MM.1S (cell line): ENCODE measurements around the gene MED13L.

Experiments used
- DNase-seq: peaks from one replicate; pipeline ENCODE4 v3.0.0-alpha.2; 2015
- H2AFZ ChIP-seq: fragments of 300-600 bp; sonication (generic); 2 replicates; pipeline ENCODE4 v1.6.0; 2016; ENCODE audit warnings: antibody characterized with exemption, low read length
- H3F3A ChIP-seq: fragments of 300-600 bp; sonication (generic); 2 replicates; pipeline ENCODE4 v1.6.1; 2016; ENCODE audit warnings: mild to moderate bottlenecking, antibody characterized with exemption, low read length, moderate library complexity, mixed read lengths; ENCODE audit not compliant: insufficient read depth
- H3K27ac ChIP-seq: fragments of 300-600 bp; sonication (generic); 2 replicates; pipeline ENCODE4 v1.5.1; 2016; ENCODE audit warnings: mild to moderate bottlenecking, low read length
- H3K27me3 ChIP-seq: fragments of 300-600 bp; sonication (generic); replicated peaks from 2 replicates; pipeline ENCODE4 v1.6.0; 2016; ENCODE audit warnings: low read length; ENCODE audit not compliant: insufficient read depth
- H3K36me3 ChIP-seq: fragments of 300-600 bp; sonication (generic); replicated peaks from 2 replicates; pipeline ENCODE4 v1.6.1; 2016; ENCODE audit warnings: mild to moderate bottlenecking, low read length, mixed read lengths; ENCODE audit not compliant: insufficient read depth
- H3K4me1 ChIP-seq: fragments of 300-600 bp; sonication (generic); 2 replicates; pipeline ENCODE4 v1.6.1; 2016; ENCODE audit warnings: low read length, mixed read lengths
- H3K4me2 ChIP-seq: fragments of 300-600 bp; sonication (generic); 2 replicates; pipeline ENCODE4 v1.6.0; 2016; ENCODE audit warnings: low read depth, low read length
- H3K4me3 ChIP-seq: fragments of 300-600 bp; sonication (generic); 2 replicates; pipeline ENCODE4 v1.5.1; 2016; ENCODE audit warnings: low read length, mixed read lengths
- H3K79me2 ChIP-seq: fragments of 300-600 bp; sonication (generic); 2 replicates; pipeline ENCODE4 v1.6.1; 2016; ENCODE audit warnings: mixed run types, low read length, mixed read lengths
- H3K9ac ChIP-seq: fragments of 300-600 bp; sonication (generic); 2 replicates; pipeline ENCODE4 v1.6.1; 2016; ENCODE audit warnings: low read length, mixed read lengths
- H3K9me2 ChIP-seq: fragments of 300-600 bp; sonication (generic); replicated peaks from 2 replicates; pipeline ENCODE4 v1.6.1; 2016; ENCODE audit warnings: mild to moderate bottlenecking, low read length, mixed read lengths; ENCODE audit not compliant: insufficient read depth
- H3K9me3 ChIP-seq: fragments of 300-600 bp; sonication (generic); replicated peaks from 2 replicates; pipeline ENCODE4 v1.6.1; 2016; ENCODE audit warnings: mild to moderate bottlenecking, low read length, mixed read lengths; ENCODE audit not compliant: insufficient read depth
- H4K20me1 ChIP-seq: fragments of 300-600 bp; sonication (generic); 2 replicates; pipeline ENCODE4 v1.6.1; 2016; ENCODE audit warnings: mild to moderate bottlenecking, low read length, moderate library complexity, mixed read lengths; ENCODE audit not compliant: insufficient read depth
- EZH2 ChIP-seq: fragments of 300-600 bp; sonication (generic); optimal IDR thresholded peaks from 2 replicates; pipeline ENCODE3; 2017; ENCODE audit warnings: low read depth, mild to moderate bottlenecking, antibody characterized with exemption, low read length, mixed read lengths
- EZH2phosphoT487 ChIP-seq: fragments of 300-600 bp; sonication (generic); IDR thresholded peaks from 2 replicates; pipeline ENCODE4 v1.6.1; 2018; ENCODE audit warnings: antibody characterized with exemption, low read length
- TF ChIP-seq, protein P1 (sequence below): fragments of 300-600 bp; sonication (generic); IDR thresholded peaks from 2 replicates; pipeline ENCODE4 v1.5.1; 2016; ENCODE audit warnings: antibody characterized with exemption, low read length, mixed read lengths

MED13L gene

DNA sequence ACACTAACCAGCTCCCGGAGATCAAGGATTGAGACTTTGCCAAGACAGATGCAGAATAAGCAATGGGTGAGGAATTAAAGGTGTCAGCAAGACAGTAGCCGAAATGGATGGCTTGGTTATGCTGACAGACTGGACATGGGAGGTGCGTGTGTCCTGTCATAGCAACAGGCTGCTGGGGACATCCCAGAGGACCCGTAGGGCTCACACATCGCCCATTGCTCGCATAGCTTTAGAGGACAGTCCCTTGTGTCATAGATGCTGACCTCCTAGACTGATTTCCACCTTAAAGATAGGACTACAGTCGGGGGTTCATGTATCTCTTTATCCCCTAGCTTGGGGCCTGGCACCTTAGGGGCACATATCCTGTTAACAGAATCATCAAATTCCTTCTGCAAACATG, 324.5 kb downstream of the MED13L start:
- Histone ChIP-seq H3K4me1 (no peaks in the 10 kb centered on the region), H3K9me3 (no peaks in the 10 kb centered on the region), H3F3A (no peaks in the 10 kb centered on the region), H3K79me2 (no peaks in the 10 kb centered on the region), H3K9me2 (no peaks in the 10 kb centered on the region), H3K27me3 (no peaks in the 10 kb centered on the region), H3K36me3 (no peaks in the 10 kb centered on the region), H3K27ac (no peak overlapping the region), H3K4me3 (no peak overlapping the region), H4K20me1 (no peaks in the 10 kb centered on the region), H2AFZ (no peak overlapping the region), H3K9ac (no peak overlapping the region), H3K4me2 (no peak overlapping the region)
- DNase-seq = no peak
- TF ChIP-seq EZH2 (no peak), EZH2phosphoT487 (no peak)
- TF ChIP-seq, protein P1, sequence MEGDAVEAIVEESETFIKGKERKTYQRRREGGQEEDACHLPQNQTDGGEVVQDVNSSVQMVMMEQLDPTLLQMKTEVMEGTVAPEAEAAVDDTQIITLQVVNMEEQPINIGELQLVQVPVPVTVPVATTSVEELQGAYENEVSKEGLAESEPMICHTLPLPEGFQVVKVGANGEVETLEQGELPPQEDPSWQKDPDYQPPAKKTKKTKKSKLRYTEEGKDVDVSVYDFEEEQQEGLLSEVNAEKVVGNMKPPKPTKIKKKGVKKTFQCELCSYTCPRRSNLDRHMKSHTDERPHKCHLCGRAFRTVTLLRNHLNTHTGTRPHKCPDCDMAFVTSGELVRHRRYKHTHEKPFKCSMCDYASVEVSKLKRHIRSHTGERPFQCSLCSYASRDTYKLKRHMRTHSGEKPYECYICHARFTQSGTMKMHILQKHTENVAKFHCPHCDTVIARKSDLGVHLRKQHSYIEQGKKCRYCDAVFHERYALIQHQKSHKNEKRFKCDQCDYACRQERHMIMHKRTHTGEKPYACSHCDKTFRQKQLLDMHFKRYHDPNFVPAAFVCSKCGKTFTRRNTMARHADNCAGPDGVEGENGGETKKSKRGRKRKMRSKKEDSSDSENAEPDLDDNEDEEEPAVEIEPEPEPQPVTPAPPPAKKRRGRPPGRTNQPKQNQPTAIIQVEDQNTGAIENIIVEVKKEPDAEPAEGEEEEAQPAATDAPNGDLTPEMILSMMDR = no peak

DNA sequence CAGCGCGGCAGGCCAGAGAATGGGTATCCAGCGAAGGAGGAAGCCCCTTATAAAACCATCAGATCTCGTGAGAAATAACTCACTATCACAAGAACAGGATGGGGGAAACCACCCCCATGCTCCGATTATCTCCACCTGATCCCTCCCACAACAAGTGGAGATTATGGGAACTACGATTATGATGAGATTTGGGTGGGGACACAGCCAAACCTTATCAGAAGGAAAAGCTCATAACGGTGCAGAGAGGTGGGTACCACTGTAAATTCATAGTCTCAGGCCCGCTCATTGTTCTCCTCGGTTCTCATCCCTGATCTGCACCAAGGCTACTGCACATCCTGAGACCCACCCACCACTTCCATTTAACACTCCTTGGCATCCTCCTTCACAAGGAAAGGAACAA, 326.5 kb downstream of the MED13L start:
- no peak for TF ChIP-seq EZH2
- TF ChIP-seq, protein P1 = no peak
- no peak for TF ChIP-seq EZH2phosphoT487

DNA sequence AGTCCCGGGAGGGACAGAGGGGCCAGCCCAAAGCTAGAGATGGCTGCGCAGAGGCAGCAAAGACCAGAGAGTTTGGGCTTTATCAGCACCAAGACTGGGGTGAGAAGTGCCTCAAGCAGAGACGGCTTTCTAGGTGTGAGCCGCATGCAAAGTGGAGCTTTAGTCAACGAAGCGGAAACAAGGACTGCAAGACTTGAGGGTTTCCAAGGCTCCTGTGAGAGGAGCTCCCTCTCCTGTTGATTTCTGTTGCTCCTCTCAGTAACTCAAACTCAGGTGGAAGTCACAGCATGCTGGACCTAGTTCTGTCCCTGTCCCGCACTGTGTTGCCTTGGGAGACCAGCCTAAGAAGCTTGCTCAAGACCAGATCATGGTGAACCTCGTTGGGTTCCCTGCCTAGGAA, 327.8 kb downstream of the MED13L start:
- DNase-seq = no peak
- Histone ChIP-seq H3K27me3 (no peaks in the 10 kb centered on the region), H3F3A (no peaks in the 10 kb centered on the region), H3K9ac (no peak overlapping the region), H3K36me3 (no peaks in the 10 kb centered on the region), H3K9me2 (no peaks in the 10 kb centered on the region), H3K9me3 (no peaks in the 10 kb centered on the region), H3K27ac (no peak overlapping the region), H3K4me3 (no peak overlapping the region), H3K4me2 (no peak overlapping the region), H2AFZ (no peak overlapping the region), H4K20me1 (no peaks in the 10 kb centered on the region), H3K4me1 (no peaks in the 10 kb centered on the region), H3K79me2 (no peaks in the 10 kb centered on the region)
- TF ChIP-seq EZH2phosphoT487 = no peak
- TF ChIP-seq, protein P1 = no peak
- TF ChIP-seq EZH2 = no peak

More for the DNA sequence above, 326.5 kb downstream of the MED13L start:
- no peak for DNase-seq
- Histone ChIP-seq H3K9me3 (no peaks in the 10 kb centered on the region), H3K27ac (no peak overlapping the region), H4K20me1 (no peaks in the 10 kb centered on the region), H3K4me3 (no peak overlapping the region), H3K4me2 (no peak overlapping the region), H3K27me3 (no peaks in the 10 kb centered on the region), H3K9ac (no peak overlapping the region), H3K79me2 (no peaks in the 10 kb centered on the region), H3F3A (no peaks in the 10 kb centered on the region), H2AFZ (no peak overlapping the region), H3K4me1 (no peaks in the 10 kb centered on the region), H3K9me2 (no peaks in the 10 kb centered on the region), H3K36me3 (no peaks in the 10 kb centered on the region)

DNA sequence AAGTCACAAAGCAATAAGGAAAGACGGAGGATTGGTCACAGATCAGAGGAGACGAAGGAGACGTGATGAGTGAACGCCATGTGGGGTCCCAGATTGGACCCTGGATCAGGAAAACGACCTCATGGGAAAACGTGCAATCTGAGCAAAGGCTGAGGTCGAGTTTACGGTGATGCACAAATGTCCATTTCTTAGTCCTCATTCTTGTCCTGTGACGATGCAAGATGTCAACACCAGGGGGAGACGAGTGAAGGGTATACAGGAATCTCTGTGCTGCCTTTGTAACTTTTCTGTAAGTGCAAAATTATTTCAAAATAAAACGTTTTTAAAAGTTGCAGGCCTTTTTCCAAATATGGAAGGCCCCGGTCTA, 329.8 kb downstream of the MED13L start:
- Histone ChIP-seq H3K9me2 (no peaks in the 10 kb centered on the region), H4K20me1 (no peaks in the 10 kb centered on the region), H3K4me1 (no peaks in the 10 kb centered on the region), H2AFZ (no peak overlapping the region), H3K27me3 (no peaks in the 10 kb centered on the region), H3K9me3 (no peaks in the 10 kb centered on the region), H3K9ac (no peak overlapping the region), H3K36me3 (no peaks in the 10 kb centered on the region), H3K27ac (no peak overlapping the region), H3K4me2 (no peak overlapping the region), H3K79me2 (no peaks in the 10 kb centered on the region), H3K4me3 (no peak overlapping the region), H3F3A (no peaks in the 10 kb centered on the region)
- DNase-seq = no peak
- TF ChIP-seq EZH2phosphoT487 (no peak), EZH2 (no peak)
- TF ChIP-seq, protein P1 = no peak
